ENCODE results near the gene SMC1A.

The SMC1A gene

GRCh38 chrX:53357799-53358530, 64.5 kb downstream of the SMC1A start:
- H2AFZ ChIP-seq (ENCODE audit: low read length): no peak overlapping the region
- H3K4me3 ChIP-seq (ENCODE audit: low read length, poor library complexity, severe bottlenecking): no peak overlapping the region
- H3K9ac ChIP-seq (ENCODE audit: low read depth, low read length, poor library complexity, severe bottlenecking): no peak overlapping the region
- no peaks in the 10 kb centered on the region for H4K20me1 ChIP-seq (ENCODE audit: insufficient read depth, low read length, poor library complexity, severe bottlenecking)
- H3F3A ChIP-seq (ENCODE audit: low read depth): no peaks in the 10 kb centered on the region
- H3K9me2 ChIP-seq (replicated peaks; ENCODE audit: low read depth, low read length): no peaks in the 10 kb centered on the region
- peaks cover 11% of the 10 kb centered on the region for H3K4me1 ChIP-seq (ENCODE audit: insufficient read depth, low read length, poor library complexity, severe bottlenecking)
- no peaks in the 10 kb centered on the region for H3K9me3 ChIP-seq (ENCODE audit: insufficient read depth, low read depth, low read length)
- no peaks in the 10 kb centered on the region for H3K79me2 ChIP-seq (ENCODE audit: insufficient read depth, low read length)
- H3K4me2 ChIP-seq (ENCODE audit: low read depth, low read length, poor library complexity, severe bottlenecking): no peak overlapping the region
- no peaks in the 10 kb centered on the region for H3K27me3 ChIP-seq (ENCODE audit: insufficient read depth, low read length, poor library complexity, severe bottlenecking)
- no peak for TF ChIP-seq EZH2phosphoT487 (IDR thresholded peaks at IDR 0.05; ENCODE audit: borderline replicate concordance)
- TF ChIP-seq, protein P1, sequence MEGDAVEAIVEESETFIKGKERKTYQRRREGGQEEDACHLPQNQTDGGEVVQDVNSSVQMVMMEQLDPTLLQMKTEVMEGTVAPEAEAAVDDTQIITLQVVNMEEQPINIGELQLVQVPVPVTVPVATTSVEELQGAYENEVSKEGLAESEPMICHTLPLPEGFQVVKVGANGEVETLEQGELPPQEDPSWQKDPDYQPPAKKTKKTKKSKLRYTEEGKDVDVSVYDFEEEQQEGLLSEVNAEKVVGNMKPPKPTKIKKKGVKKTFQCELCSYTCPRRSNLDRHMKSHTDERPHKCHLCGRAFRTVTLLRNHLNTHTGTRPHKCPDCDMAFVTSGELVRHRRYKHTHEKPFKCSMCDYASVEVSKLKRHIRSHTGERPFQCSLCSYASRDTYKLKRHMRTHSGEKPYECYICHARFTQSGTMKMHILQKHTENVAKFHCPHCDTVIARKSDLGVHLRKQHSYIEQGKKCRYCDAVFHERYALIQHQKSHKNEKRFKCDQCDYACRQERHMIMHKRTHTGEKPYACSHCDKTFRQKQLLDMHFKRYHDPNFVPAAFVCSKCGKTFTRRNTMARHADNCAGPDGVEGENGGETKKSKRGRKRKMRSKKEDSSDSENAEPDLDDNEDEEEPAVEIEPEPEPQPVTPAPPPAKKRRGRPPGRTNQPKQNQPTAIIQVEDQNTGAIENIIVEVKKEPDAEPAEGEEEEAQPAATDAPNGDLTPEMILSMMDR (conservative IDR thresholded peaks at IDR 0.05; ENCODE audit: low read length): no peak
- no peaks in the 10 kb centered on the region for H3K36me3 ChIP-seq (ENCODE audit: insufficient read depth, low read length)

GRCh38 chrX:53356186-53356585, 66.3 kb downstream of the SMC1A start:
- Histone ChIP-seq H3K4me3 (ENCODE audit: low read length, poor library complexity, severe bottlenecking) (no peak overlapping the region), H2AFZ (ENCODE audit: low read length) (no peak overlapping the region), H3K36me3 (ENCODE audit: insufficient read depth, low read length) (no peaks in the 10 kb centered on the region), H3K9ac (ENCODE audit: low read depth, low read length, poor library complexity, severe bottlenecking) (no peak overlapping the region), H3K27me3 (ENCODE audit: insufficient read depth, low read length, poor library complexity, severe bottlenecking) (no peaks in the 10 kb centered on the region), H3F3A (ENCODE audit: low read depth) (no peaks in the 10 kb centered on the region), H3K9me3 (ENCODE audit: insufficient read depth, low read depth, low read length) (no peaks in the 10 kb centered on the region), H4K20me1 (ENCODE audit: insufficient read depth, low read length, poor library complexity, severe bottlenecking) (no peaks in the 10 kb centered on the region), H3K4me1 (ENCODE audit: insufficient read depth, low read length, poor library complexity, severe bottlenecking) (no peaks in the 10 kb centered on the region), H3K4me2 (ENCODE audit: low read depth, low read length, poor library complexity, severe bottlenecking) (no peak overlapping the region), H3K9me2 (replicated peaks; ENCODE audit: low read depth, low read length) (no peaks in the 10 kb centered on the region), H3K79me2 (ENCODE audit: insufficient read depth, low read length) (no peaks in the 10 kb centered on the region)
- TF ChIP-seq EZH2phosphoT487 (IDR thresholded peaks at IDR 0.05; ENCODE audit: borderline replicate concordance): no peak
- TF ChIP-seq, protein P1 (conservative IDR thresholded peaks at IDR 0.05; ENCODE audit: low read length): no peak

DNA sequence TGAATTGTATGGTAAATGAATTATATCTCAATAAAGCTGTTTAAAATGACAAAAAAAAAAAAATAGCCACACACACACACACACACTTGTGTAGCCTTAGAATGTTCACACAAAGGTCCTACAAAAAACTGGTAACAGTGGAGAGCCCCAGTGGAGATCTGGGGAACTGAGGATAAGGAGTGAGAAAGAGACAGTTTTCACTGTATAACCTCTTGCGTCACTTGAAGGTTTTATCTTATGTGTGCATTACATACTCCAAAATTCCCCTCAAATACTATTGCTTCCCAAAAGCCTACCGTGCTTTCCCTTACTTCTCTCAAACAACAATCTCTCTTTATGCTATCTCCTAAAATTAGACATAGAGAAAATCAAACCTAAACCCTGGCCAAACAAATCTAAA, 67.8 kb downstream of the SMC1A start:
- H3K9me3 ChIP-seq (ENCODE audit: insufficient read depth, low read depth, low read length): no peaks in the 10 kb centered on the region
- H3K4me1 ChIP-seq (ENCODE audit: insufficient read depth, low read length, poor library complexity, severe bottlenecking): no peaks in the 10 kb centered on the region

More for the DNA sequence above, 67.8 kb downstream of the SMC1A start:
- TF ChIP-seq EZH2phosphoT487 (IDR thresholded peaks at IDR 0.05; ENCODE audit: borderline replicate concordance): no peak
- TF ChIP-seq, protein P1 (conservative IDR thresholded peaks at IDR 0.05; ENCODE audit: low read length): no peak
- Histone ChIP-seq H3F3A (ENCODE audit: low read depth) (no peaks in the 10 kb centered on the region), H3K9me2 (replicated peaks; ENCODE audit: low read depth, low read length) (no peaks in the 10 kb centered on the region), H3K27me3 (ENCODE audit: insufficient read depth, low read length, poor library complexity, severe bottlenecking) (no peaks in the 10 kb centered on the region), H3K9ac (ENCODE audit: low read depth, low read length, poor library complexity, severe bottlenecking) (no peak overlapping the region), H3K4me2 (ENCODE audit: low read depth, low read length, poor library complexity, severe bottlenecking) (no peak overlapping the region), H3K79me2 (ENCODE audit: insufficient read depth, low read length) (no peaks in the 10 kb centered on the region), H3K36me3 (ENCODE audit: insufficient read depth, low read length) (no peaks in the 10 kb centered on the region), H2AFZ (ENCODE audit: low read length) (no peak overlapping the region), H3K4me3 (ENCODE audit: low read length, poor library complexity, severe bottlenecking) (no peak overlapping the region), H4K20me1 (ENCODE audit: insufficient read depth, low read length, poor library complexity, severe bottlenecking) (no peaks in the 10 kb centered on the region)

Data from Loucy (cell line).